Transverse colon (tissue), 4 donors: ENCODE results near the gene COL3A1.

Experiments
- EP300 ChIP-seq: sonication (generic); formaldehyde crosslinking; IDR thresholded peaks from one replicate; pipeline ENCODE4 v1.6.1; 2017; ENCODE audit warnings: antibody characterized with exemption, low read depth
- POLR2A ChIP-seq: fragments of 450-650 bp; IDR thresholded peaks from one replicate; pipeline ENCODE4 v1.6.1; 2016; ENCODE audit warnings: antibody characterized with exemption, mild to moderate bottlenecking, moderate library complexity
- POLR2AphosphoS5 ChIP-seq, 3 donors: sonication (generic); formaldehyde crosslinking; IDR thresholded peaks; one replicate each; pipeline ENCODE4 v1.6.1; 2016; ENCODE audit warnings: antibody characterized with exemption in 3 of 3
- TF ChIP-seq, protein P1 (sequence below), 5 experiments: fragments of 200-600 bp in 3 of 5; fragments of 450-650 bp in 2 of 5; sonication (generic) in 3 of 5; IDR thresholded peaks; 1 replicate in 2 of 5; 2 replicates in 3 of 5; pipeline ENCODE4 v1.5.1; 2016 to 2017; ENCODE audit warnings: antibody characterized with exemption in 5 of 5, inconsistent platforms in 3 of 5, mild to moderate bottlenecking in 2 of 5, moderate library complexity in 1 of 5

DNA sequence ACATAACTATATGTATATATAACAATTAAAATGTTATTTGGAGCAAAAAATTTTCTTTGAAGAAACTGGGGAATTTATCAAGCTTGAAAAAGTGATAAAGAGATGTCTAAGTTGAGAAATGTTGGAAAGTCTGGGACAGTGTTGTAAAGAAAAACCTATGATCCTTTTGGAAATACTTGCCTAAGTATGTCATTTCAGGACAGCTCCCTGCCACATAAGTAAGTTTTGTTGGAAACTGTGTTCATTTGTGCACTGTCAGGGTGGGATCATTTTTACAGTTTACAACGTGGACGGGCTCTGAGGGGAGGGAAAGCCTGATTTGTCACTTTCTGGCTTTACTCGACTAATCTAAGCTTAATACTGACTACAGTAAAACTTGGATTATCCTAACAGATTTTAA, 10.4 kb upstream of the COL3A1 start:
- TF ChIP-seq, protein P1, sequence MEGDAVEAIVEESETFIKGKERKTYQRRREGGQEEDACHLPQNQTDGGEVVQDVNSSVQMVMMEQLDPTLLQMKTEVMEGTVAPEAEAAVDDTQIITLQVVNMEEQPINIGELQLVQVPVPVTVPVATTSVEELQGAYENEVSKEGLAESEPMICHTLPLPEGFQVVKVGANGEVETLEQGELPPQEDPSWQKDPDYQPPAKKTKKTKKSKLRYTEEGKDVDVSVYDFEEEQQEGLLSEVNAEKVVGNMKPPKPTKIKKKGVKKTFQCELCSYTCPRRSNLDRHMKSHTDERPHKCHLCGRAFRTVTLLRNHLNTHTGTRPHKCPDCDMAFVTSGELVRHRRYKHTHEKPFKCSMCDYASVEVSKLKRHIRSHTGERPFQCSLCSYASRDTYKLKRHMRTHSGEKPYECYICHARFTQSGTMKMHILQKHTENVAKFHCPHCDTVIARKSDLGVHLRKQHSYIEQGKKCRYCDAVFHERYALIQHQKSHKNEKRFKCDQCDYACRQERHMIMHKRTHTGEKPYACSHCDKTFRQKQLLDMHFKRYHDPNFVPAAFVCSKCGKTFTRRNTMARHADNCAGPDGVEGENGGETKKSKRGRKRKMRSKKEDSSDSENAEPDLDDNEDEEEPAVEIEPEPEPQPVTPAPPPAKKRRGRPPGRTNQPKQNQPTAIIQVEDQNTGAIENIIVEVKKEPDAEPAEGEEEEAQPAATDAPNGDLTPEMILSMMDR (IDR thresholded peaks at IDR 0.05): no peak
- TF ChIP-seq POLR2A: no peak
- no peak for TF ChIP-seq POLR2AphosphoS5 (IDR thresholded peaks at IDR 0.05)
- no peak for TF ChIP-seq EP300
